Umbilical cord (tissue), 2 donors: ENCODE results near the gene POLE4. TPM values are rescaled to one million over a fixed set of nuclear protein-coding genes. Genes with fewer than 3 reads are reported as not detected.

ENCODE experiments used
- DNase-seq: peaks from one replicate; pipeline ENCODE4 v3.0.0-alpha.2; 2015; ENCODE audit warnings: low spot score
- total RNA-seq: library from RNA; depleted of rRNA; stranded (reverse); fragments of >200 nt; gene quantifications from one replicate; pipeline ENCODE4 v1.2.3, GENCODE V29; 2014; ENCODE audit warnings: low replicate concordance; ENCODE audit not compliant: insufficient read depth

The POLE4 gene, protein sequence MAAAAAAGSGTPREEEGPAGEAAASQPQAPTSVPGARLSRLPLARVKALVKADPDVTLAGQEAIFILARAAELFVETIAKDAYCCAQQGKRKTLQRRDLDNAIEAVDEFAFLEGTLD
- 31.8 TPM for total RNA-seq

DNA sequence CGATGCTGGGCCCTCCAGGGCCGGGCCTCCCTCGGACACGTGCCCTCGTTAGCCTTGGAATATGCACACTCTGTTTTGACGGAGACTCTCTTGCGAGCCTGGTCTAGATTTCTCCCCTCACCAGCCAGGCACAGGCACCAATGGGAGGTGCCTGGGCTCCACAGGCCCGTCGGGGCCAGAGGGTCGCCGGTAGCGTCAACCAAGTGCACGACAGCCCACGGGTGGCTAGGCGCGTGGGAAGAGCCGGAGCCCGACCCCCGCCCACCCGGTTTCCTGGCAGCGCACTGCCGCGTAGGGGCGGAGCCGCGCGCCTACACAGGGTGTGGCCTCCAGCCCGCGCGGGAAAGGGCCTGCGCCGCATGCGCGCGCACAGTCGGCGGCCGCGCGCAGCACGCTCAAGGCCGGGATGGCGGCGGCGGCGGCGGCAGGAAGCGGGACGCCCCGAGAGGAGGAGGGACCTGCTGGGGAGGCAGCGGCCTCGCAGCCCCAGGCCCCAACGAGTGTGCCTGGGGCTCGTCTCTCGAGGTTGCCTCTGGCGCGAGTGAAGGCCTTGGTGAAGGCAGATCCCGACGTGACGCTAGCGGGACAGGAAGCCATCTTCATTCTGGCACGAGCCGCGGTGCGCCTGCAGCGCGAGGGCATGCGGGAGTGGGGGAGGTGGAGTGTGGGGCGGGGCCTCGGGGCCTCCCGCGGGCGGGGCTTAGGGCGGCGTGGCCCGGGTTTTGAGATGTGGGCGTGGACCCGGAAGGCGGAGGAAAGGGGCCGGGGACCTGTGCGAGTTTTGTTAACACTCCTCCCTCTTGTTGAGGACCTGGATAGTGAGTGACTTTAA, at the start of gene POLE4:
Gene POLE4, plus strand, starts transcription at position 370 of the 832 bp plus-strand sequence. Its CDS starts 37 bp downstream, at position 407.
- DNase-seq, result peak; percentile 93

DNA sequence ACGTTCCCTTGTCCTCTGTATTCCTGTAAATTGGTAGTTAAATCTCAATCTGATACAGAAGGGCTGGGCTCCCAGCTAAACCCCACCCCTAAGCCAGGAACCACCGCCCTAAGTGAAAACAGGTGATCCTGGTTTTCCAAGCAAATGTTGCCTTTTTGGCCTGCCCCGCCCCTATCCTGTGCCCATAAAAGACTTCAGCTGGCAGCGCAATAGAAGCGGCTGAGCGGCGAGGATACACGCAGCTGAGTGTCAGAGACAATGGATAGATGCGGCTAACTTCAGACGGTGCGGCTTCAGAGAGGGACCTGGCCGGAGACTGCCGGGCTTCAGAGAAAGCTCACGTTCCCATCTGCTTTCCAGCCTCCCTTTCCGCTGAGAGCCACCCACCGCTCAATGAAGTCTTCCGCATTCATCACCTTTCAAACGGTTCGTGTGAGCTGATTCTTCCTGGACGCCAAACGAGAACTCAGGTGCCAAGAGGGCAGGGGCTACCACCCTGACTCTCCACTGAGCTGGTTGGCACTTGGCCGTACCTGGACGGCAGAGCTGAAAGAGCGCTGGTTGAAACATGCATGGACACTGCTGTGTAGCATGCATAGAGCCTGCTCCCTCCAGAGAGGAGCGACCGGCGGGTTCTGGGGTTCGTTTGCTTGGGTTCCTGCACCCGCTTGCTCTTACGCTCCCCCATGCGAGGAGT, 49.5 kb upstream of the POLE4 start:
- no peak for DNase-seq

DNA sequence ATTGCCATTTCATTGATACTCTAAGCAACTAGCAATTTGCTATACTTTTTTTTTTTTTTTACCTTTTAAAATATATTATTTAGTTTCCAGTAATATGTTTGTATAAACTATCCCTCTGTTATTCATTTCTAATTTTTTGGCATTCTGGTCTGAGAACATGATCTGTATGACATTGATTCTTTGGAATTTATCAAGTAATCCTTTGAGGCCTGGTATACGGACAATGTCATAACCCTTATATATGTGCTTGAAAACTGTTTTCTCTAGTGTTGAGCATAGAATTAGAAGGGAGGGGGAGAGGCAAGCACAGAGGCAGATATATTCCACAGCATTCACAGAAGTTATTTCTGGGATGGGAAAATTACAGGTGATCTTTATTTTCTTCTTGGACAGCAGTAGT, 48.2 kb upstream of the POLE4 start:
- no peak for DNase-seq

DNA sequence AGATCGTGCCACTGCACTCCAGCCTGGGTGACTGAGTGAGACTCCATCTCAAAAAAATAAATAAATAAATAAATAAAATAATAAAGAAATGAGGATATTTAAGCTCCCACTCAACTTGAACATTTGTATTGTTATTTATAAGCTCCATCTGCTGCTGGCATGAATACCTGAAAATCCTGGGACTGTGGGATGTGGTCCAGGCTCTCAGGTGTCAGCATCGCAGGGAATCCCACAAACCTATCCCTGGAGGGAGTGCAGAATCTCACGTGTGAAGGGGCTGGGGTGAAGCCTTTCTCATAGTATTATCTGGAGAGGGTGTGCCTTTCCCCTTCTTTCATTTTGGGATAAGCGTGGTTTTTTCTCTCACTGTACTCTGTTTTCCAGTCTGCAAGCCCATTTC, 47.4 kb upstream of the POLE4 start:
- DNase-seq, result no peak

DNA sequence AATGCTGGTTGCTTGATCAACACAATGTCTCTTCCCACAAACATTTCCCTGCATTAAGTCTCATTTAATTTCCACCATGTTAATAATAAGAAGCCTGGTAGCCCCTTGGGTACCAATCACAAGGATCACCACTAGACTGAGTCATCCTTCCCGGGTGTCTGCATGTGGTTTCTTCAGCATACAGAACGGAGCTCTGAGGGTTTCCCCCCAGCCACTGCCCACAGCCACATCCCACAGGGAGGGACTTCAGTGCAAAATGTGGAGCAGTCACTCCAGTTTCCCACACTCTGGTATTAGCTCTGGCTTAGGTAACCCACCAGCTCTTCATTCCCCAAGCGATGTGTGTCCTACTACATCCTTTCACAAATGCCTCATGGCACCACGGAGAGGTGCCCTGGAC, 42.7 kb upstream of the POLE4 start:
- no peak for DNase-seq

DNA sequence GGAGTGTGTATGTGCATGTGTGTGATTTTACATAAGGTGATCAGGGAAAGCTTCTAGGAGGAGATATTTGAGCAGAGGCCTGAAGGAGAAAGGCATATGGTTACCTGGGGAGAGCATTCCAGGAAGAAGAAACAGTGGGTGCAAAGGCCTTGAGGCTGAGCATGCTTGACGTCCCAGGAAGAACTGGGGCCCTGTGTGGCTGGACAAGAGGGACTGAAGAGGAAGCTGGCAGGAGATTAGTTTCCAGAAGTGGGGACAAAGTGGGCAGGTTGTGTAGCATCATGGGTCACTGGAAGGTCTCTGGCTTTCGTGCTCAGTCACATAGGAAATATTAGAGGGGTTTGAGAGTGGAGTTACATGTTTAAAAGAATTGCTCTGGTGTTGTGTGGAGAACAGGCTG, 42.0 kb upstream of the POLE4 start:
- DNase-seq, result no peak

DNA sequence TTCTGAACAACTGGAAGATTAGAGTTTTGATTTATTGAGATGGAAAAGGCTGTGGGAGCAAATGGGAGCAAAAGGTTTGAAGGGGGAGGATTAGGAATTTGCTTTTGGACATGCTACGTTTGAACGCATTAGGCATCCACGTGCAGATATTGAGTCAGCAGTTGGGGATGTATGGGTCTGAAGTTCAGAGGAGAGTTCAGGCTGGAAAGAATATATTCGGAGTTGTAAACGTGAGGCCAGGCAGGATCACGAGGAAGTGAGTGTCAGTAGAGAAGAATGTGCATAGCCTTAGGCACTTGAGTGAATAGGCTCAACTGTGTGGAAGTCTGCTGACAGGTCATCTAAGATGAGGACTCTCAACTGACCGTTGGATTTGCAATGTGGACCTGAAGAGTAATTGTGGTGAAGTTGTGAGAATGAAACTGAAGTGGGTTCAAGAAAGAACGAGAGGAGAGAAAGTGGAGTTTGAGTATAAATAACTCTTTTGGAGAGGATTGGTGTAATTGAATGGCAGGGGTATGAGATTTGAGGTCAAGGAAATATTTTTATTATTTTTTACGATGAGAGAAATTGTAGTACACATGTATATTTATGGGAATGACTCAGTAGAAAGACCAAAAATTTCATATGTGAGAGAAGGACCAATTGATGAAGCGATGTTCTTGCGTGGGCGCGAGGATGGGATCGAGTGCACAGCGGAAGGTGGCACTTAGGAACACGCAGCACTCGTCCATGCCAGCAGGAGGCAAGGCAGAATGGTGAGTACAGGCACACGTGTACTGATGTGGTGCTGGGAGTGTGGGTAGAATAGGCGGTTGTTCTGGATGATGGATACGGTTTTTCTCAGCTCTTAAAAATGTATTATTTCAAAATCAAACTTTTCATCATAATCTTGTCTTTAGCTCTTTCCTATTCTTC, 40.5 kb upstream of the POLE4 start:
- DNase-seq, result peak; percentile 27

DNA sequence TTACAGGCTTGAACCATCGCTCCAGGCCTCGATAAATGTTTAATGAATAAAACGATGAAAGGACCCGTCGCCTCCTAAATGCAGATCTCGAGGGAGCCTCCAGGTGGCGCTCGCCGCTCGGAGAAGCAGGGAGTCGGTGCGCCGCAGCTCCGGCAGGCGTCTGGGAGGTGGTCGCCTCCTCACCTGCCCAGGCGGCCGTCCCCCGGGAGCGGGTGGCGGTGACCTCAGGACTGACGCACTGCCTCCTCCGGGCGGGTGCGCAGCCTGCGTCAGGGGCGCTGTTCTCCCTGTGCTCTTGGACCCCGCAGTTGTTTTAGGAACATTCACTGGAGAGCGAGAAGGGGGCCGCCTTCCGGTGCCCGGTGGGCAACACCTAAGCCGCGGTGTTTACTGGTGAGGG, 38.6 kb upstream of the POLE4 start:
- DNase-seq, result peak; percentile 38

DNA sequence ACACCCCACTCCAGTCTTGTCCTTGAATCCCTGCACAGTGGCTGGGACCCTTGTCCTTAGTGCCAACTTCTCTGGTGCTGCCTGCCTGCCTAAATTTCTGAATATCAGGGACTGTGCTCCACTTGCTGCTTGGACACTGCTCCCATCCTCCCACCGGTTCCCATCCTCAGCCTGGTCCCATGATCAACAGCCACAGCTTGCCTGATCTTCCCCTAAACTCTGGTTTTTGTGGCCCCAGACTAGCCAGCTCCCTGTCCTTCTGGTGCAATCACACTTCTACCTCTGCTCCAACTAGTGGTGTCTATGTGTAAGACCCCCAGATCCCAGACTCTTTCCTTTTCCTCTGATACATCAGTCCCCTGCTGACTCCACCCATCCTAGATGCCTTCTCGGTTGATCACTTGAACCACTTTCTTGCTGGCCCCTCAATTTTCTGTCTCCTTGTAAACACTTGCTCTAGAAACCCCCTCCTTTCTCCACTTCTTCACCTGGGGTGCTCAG, 37.2 kb upstream of the POLE4 start:
- DNase-seq, result no peak

DNA sequence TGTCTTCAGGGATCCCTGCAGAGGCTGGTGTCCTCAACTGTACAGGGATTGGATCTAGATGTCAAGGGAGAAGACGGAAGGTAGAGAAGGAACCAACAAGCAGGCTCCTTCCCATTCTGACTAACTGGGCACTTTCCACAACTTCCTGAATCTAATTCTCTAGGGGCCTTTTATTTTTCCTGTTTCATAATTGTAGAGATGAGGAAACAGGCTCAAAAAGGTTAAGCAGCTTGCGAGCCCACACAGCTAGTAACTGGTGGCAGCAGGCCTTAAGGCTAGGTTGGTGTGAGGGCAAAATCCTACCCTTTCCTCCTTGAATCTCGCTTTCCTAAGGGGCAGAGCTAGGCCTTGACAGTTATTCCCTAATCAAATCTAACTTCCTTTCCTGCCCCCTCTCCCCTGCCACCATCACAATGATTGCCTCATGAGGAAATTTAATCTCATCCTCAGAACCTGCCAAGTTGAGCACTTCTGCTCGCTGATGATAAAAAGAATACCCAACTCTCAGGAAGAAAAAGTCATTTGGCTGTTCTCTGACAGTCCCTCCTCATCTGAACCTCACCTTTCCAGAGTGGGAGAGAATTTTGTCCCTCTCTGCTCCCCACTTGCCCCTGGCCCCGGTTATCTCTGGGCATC, 35.7 kb upstream of the POLE4 start:
- peak; percentile 16 for DNase-seq

DNA sequence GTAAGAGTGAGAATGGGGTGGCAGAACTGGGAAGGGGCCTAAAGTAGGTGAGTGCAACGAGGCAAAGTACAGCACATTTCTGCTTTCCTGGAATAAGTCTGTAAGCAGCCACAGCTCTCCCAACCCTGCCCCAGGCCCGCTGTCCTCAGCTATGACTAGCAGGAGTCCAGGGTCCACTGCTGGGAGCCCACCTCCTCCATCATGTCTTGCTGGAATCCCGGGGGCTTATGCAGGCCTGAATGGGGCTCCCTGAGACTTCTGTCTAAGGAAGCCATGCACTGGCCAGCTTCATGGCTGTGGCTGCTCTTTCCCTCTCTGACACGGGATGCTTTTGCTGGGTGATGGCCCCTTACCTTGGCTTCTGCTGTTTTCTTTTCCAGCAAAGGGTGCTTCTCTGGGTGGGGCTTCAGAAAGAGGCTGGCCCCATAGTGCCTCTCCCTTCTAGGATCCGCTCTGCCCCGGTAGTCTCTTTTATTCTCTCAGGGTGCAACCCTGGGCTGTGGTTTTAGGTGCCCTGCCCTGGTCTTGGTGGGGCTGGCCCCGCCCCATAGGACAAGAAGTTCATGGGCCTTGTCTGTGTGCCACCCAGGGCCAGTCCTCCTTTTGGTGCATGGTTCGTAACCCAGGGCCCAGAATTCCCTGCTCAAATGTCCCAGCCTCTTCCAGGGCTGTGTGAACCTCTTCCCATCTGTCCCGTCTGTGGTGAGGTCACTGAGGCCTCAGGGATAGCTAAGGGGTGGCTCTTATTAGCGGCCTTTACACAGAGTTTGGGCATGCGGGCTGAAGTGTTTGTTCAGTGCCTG, 33.8 kb upstream of the POLE4 start:
- DNase-seq, result no peak

DNA sequence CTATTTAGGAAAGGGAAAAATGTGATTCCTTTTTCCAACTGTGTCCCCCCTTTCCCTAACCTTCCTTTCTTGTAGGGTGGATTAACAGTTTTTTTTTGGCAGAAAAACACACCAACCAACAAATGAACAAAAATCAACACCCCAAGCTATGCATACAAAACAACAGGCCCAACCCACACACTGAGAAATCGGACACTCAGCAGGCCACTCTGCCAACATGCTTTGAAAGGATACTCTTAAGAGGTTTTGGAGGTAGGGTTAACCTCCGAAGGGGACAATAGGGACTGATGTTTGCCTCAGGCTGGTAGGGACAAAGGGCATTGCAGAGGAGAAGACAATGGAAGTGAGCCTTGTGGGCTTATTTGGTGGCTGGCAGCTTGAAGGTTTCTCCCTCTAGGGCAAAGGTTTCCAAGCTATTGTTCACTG, 33.1 kb upstream of the POLE4 start:
- DNase-seq, result no peak

DNA sequence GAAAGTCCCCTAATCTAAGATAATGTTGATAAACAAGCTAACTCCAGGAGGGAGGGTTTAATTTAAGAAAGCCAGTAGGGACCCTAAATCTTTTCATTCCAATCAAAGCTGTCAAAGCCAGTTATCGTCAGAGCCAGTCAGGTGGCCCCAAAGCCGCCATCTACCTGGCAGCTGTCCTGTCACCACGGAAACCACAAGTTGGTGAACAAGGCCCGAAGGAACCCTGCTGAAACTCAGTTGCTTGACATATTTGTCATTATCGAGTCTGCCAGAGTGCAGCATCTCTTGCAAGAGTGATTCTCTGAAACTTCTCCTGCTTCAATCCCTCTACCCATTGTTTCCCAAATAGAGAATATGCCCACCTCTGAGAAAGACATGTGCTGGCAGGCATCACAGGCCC, 30.8 kb upstream of the POLE4 start:
- DNase-seq, result no peak

DNA sequence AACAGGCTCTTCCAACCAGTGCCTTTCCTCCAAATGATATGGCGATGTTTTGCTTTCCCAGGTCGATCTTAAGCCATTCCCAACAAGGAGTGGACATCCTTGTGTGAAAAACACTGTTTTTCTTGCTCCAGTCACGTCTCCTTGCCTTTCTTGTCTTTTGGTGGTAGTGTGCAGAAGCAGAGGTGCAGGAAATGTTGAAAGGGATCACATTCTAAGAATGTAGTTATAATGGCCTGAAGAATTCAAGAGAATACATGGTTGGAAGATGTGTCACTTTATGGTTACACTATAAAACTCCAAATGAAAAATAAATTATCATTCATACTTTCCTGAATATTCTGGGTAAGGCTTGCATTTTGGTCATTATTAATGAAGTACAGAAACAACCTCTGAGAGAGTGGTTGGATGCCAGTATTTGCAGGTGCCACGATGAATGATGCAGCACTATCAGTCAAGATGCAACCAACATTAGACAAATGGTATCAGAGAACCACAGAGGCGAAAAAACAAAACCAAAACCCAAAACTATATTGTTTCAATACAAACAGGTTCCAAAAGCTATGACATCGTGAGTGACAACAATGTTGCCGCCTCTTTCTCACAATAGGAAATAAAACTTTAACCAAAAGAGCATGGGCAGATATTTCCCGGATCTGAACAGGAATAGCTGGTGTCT, 27.5 kb upstream of the POLE4 start:
- no peak for DNase-seq

DNA sequence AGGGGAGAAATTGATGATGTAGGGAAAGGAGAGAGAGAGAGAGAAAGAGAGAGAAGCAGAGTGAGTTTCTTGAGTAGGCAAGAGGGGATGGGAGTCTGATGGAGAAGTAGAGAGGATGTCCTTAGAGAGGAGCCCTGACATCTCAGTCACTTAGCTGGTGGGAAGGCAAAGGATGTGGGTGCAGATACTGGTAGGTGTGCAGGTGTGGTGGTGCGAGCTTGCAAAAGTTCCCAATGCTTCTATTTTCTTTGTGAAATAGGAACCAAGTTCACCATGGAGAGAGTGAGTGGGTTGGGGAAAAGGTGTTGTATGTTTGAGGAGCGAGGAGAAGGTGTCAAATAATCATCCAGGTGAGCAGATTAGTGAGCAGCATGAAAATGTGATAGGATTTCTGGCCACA, 26.5 kb upstream of the POLE4 start:
- DNase-seq, result no peak

DNA sequence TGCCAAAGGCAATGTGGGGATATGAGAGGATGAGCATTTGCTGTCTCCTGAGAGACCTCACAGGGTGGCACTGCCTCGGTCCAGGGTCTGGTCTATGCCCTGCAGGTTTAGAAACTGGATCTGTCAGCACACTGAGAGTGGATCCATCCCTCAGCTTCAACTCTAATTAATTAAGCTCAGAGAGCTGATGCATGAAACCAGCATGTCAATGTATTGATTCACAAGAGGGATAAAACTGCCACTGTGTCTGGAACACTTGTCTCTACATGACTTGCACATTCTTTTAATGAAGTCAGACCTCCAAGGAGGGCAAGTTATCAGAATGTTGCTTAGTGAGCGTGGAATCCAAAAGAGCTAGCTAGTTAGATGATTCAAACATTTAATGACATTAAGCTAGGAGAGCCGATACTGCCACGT, 22.5 kb upstream of the POLE4 start:
- DNase-seq, result peak; percentile 11

DNA sequence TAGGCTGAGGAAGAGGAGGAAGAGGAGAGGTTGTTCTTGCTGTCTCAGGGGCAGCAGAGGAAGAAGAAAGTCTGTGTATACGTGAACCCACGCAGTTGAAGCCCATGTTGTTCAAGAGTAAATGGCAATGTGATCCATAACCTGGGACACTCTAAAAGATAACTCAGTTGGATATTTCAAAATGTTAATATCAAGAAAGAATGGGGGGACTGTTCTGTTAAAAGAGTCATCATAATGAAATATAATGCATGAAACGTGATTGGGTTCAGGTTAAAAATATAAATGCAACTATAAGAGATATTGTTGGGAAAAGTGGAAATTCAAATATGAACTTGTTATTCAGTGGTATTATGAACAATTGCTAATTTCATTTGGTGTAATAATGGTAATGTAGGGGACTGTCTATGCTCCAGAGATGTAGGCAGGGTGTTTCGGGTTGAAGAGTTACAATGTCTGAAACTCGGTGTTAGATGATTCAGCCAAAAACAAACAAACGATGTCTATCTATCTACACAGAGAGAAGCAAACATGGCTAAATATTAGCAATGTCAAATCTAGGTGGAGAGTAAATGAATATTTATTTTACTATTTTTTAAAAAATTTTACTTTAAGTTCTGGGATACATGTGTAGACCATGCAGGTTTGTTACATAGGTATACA, 21.1 kb upstream of the POLE4 start:
- DNase-seq, result no peak

DNA sequence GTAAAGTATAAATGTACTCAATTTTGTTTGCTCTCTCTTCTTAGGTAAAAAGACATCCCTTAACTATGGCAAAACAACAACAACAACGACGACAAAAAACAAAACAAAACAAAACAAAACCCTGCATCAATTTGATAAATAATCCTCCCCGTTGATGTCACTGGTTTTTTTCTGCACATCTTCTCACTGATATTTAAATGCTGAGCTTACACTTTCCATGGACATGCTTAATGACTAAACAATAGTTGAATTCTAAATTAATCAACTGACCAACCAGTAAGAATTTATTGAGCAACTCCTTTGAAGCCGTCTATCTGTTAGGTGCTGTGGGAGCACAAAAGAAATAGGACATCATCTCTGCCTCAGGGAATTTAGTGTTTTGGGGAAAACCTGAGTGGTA, 20.2 kb upstream of the POLE4 start:
- DNase-seq, result no peak
